Trophoblast cell (in vitro differentiated cells and primary cell): ENCODE measurements around the gene CDKAL1.

Experiments used
- DNase-seq, 2 donors: peaks; one replicate each; pipeline ENCODE4 v3.0.0-alpha.2; 2016
- H2AFZ ChIP-seq: 2 replicates; pipeline ENCODE4 v1.6.1; 2013; ENCODE audit warnings: low read length, moderate library complexity, mild to moderate bottlenecking; ENCODE audit not compliant: insufficient read depth, poor library complexity
- H2AK5ac ChIP-seq: 2 replicates; pipeline ENCODE4 v1.6.1; 2013; ENCODE audit warnings: mild to moderate bottlenecking, low read length
- H2BK120ac ChIP-seq: 2 replicates; pipeline ENCODE4 v1.6.1; 2013; ENCODE audit warnings: low read length, mild to moderate bottlenecking, moderate library complexity; ENCODE audit not compliant: insufficient read depth, poor library complexity
- H2BK12ac ChIP-seq: 2 replicates; pipeline ENCODE4 v1.6.1; 2013; ENCODE audit warnings: mild to moderate bottlenecking, low read length, moderate library complexity
- H2BK5ac ChIP-seq: 2 replicates; pipeline ENCODE4 v1.6.1; 2013; ENCODE audit warnings: low read length, low read depth, moderate library complexity, mild to moderate bottlenecking; ENCODE audit not compliant: poor library complexity
- H3K14ac ChIP-seq: 2 replicates; pipeline ENCODE4 v1.6.1; 2013; ENCODE audit warnings: mild to moderate bottlenecking, low read length
- H3K18ac ChIP-seq: 2 replicates; pipeline ENCODE4 v1.6.1; 2013; ENCODE audit warnings: mild to moderate bottlenecking, low read length
- H3K23ac ChIP-seq: 2 replicates; pipeline ENCODE4 v1.6.1; 2013; ENCODE audit warnings: low read length
- H3K27ac ChIP-seq: 2 replicates; pipeline ENCODE4 v1.5.1; 2013; ENCODE audit warnings: low read depth, mild to moderate bottlenecking, inconsistent platforms, low read length, moderate library complexity
- H3K27me3 ChIP-seq: 2 replicates; pipeline ENCODE4 v1.6.1; 2013; ENCODE audit warnings: inconsistent platforms, mild to moderate bottlenecking, low read length, moderate library complexity; ENCODE audit not compliant: insufficient read depth
- H3K36me3 ChIP-seq, 2 experiments: 1 replicate in 1 of 2; 2 replicates in 1 of 2; pipeline ENCODE4 v1.6.1; 2013; ENCODE audit warnings: low read length in 2 of 2, mild to moderate bottlenecking in 2 of 2, moderate library complexity in 1 of 2; ENCODE audit not compliant: insufficient read depth in 2 of 2, control insufficient read depth in 1 of 2
- H3K4ac ChIP-seq: 2 replicates; pipeline ENCODE4 v1.6.1; 2013; ENCODE audit warnings: low read depth, mild to moderate bottlenecking, low read length, moderate library complexity
- H3K4me1 ChIP-seq, 2 experiments: 1 replicate in 1 of 2; 2 replicates in 1 of 2; pipeline ENCODE4 v1.6.1; 2013; ENCODE audit warnings: low read length in 2 of 2, mild to moderate bottlenecking in 2 of 2, moderate library complexity in 1 of 2; ENCODE audit not compliant: insufficient read depth in 2 of 2, control insufficient read depth in 1 of 2
- H3K4me2 ChIP-seq: 2 replicates; pipeline ENCODE4 v1.6.1; 2013; ENCODE audit warnings: inconsistent platforms, mild to moderate bottlenecking, low read length, moderate library complexity
- H3K4me3 ChIP-seq: 2 replicates; pipeline ENCODE4 v1.5.1; 2013; ENCODE audit warnings: mild to moderate bottlenecking, low read depth, low read length, inconsistent platforms
- H3K79me1 ChIP-seq: one replicate; pipeline ENCODE4 v1.6.1; 2013; ENCODE audit warnings: low read length
- H3K79me2 ChIP-seq: 2 replicates; pipeline ENCODE4 v1.6.1; 2013; ENCODE audit warnings: low read length, mild to moderate bottlenecking; ENCODE audit not compliant: control insufficient read depth, insufficient read depth, poor library complexity
- H3K9ac ChIP-seq: 2 replicates; pipeline ENCODE4 v1.6.1; 2013; ENCODE audit warnings: mild to moderate bottlenecking, low read length
- H3K9me3 ChIP-seq: 2 replicates; pipeline ENCODE4 v1.6.1; 2013; ENCODE audit warnings: low read depth, mild to moderate bottlenecking, control low read depth, inconsistent platforms, low read length; ENCODE audit not compliant: insufficient read depth
- H4K12ac ChIP-seq: 2 replicates; pipeline ENCODE4 v1.6.1; 2013; ENCODE audit warnings: low read depth, mild to moderate bottlenecking, low read length, moderate library complexity
- H4K8ac ChIP-seq: 2 replicates; pipeline ENCODE4 v1.6.1; 2013; ENCODE audit warnings: low read depth, mild to moderate bottlenecking, low read length, moderate library complexity
- H4K91ac ChIP-seq: one replicate; pipeline ENCODE4 v1.6.1; 2013; ENCODE audit warnings: low read depth, mild to moderate bottlenecking, low read length, moderate library complexity
- WGBS: extraction: QIAGEN DNeasy Blood & Tissue Kit; methylation state at CpG from one replicate; pipeline ENCODE4 v1.1.7; 2013; ENCODE audit warnings: missing lambda C conversion rate; ENCODE audit not compliant: insufficient read length, insufficient coverage; ENCODE audit errors: extremely low coverage; 5-methylcytosine and 5-hydroxymethylcytosine counted together

Gene CDKAL1

GRCh38 chr6:21201187-21201586 is 666.9 kb downstream of the CDKAL1 start:
- no peak overlapping the region for H4K8ac ChIP-seq
- H3K4me2 ChIP-seq = no peak overlapping the region
- H3K9ac ChIP-seq = no peak overlapping the region
- H3K4me1 ChIP-seq = peaks cover 5 to 9% of the 10 kb centered on the region in 2 experiments
- no peak overlapping the region for H3K4me3 ChIP-seq
- no CpG with 5 or more reads among the region's 4 CpGs for WGBS
- no peak overlapping the region for H3K18ac ChIP-seq
- H3K36me3 ChIP-seq = no peaks in the 10 kb centered on the region
- no peak overlapping the region for H4K91ac ChIP-seq
- H3K9me3 ChIP-seq = no peaks in the 10 kb centered on the region
- H3K27ac ChIP-seq = no peak overlapping the region
- no peak for DNase-seq
- no peak overlapping the region for H2BK5ac ChIP-seq
- H4K12ac ChIP-seq = no peak overlapping the region
- H3K14ac ChIP-seq = no peak overlapping the region
- H3K79me1 ChIP-seq = no peaks in the 10 kb centered on the region
- H2AK5ac ChIP-seq = no peak overlapping the region
- no peak overlapping the region for H2BK120ac ChIP-seq
- H3K27me3 ChIP-seq = no peaks in the 10 kb centered on the region
- no peak overlapping the region for H3K4ac ChIP-seq
- H2AFZ ChIP-seq = no peak overlapping the region
- no peak overlapping the region for H2BK12ac ChIP-seq
- no peak overlapping the region for H3K23ac ChIP-seq
- H3K79me2 ChIP-seq = no peaks in the 10 kb centered on the region

GRCh38 chr6:21201637-21202350 is 667.5 kb downstream of the CDKAL1 start:
- H3K4ac ChIP-seq = no peak overlapping the region
- H3K4me3 ChIP-seq = no peak overlapping the region
- H2BK120ac ChIP-seq = no peak overlapping the region
- peaks cover 5 to 9% of the 10 kb centered on the region in 2 experiments for H3K4me1 ChIP-seq
- no peak overlapping the region for H3K4me2 ChIP-seq
- H4K8ac ChIP-seq = no peak overlapping the region
- no peaks in the 10 kb centered on the region for H3K27me3 ChIP-seq
- WGBS = no CpG with 5 or more reads among the region's 10 CpGs
- no peak for DNase-seq
- H3K79me2 ChIP-seq = no peaks in the 10 kb centered on the region
- H2AFZ ChIP-seq = no peak overlapping the region
- H3K14ac ChIP-seq = no peak overlapping the region
- no peak overlapping the region for H3K18ac ChIP-seq
- H3K79me1 ChIP-seq = no peaks in the 10 kb centered on the region
- no peak overlapping the region for H3K9ac ChIP-seq
- H2BK5ac ChIP-seq = no peak overlapping the region
- no peak overlapping the region for H4K12ac ChIP-seq
- no peak overlapping the region for H3K23ac ChIP-seq
- no peak overlapping the region for H3K27ac ChIP-seq
- H2AK5ac ChIP-seq = no peak overlapping the region
- H3K36me3 ChIP-seq = no peaks in the 10 kb centered on the region
- H3K9me3 ChIP-seq = no peaks in the 10 kb centered on the region
- H4K91ac ChIP-seq = no peak overlapping the region
- no peak overlapping the region for H2BK12ac ChIP-seq

GRCh38 chr6:21202521-21202920 is 668.3 kb downstream of the CDKAL1 start:
- H3K27ac ChIP-seq = no peak overlapping the region
- DNase-seq = no peak
- H3K18ac ChIP-seq = no peak overlapping the region
- no peak overlapping the region for H2AK5ac ChIP-seq
- no peak overlapping the region for H4K8ac ChIP-seq
- H4K91ac ChIP-seq = no peak overlapping the region
- H3K79me2 ChIP-seq = no peaks in the 10 kb centered on the region
- H2BK5ac ChIP-seq = no peak overlapping the region
- H3K4me3 ChIP-seq = no peak overlapping the region
- H2BK120ac ChIP-seq = no peak overlapping the region
- WGBS = no CpG with 5 or more reads among the region's 3 CpGs
- H3K4ac ChIP-seq = no peak overlapping the region
- H3K79me1 ChIP-seq = no peaks in the 10 kb centered on the region
- no peak overlapping the region for H4K12ac ChIP-seq
- no peaks in the 10 kb centered on the region for H3K27me3 ChIP-seq
- no peak overlapping the region for H2AFZ ChIP-seq
- H3K9ac ChIP-seq = no peak overlapping the region
- H3K4me2 ChIP-seq = no peak overlapping the region
- peaks cover 5 to 9% of the 10 kb centered on the region in 2 experiments for H3K4me1 ChIP-seq
- no peak overlapping the region for H2BK12ac ChIP-seq
- H3K14ac ChIP-seq = no peak overlapping the region
- H3K36me3 ChIP-seq = no peaks in the 10 kb centered on the region
- H3K23ac ChIP-seq = no peak overlapping the region
- H3K9me3 ChIP-seq = no peaks in the 10 kb centered on the region

GRCh38 chr6:21204951-21205350 is 670.7 kb downstream of the CDKAL1 start:
- Histone ChIP-seq H3K4ac (no peak overlapping the region), H3K9ac (no peak overlapping the region), H3K23ac (no peak overlapping the region), H3K9me3 (no peaks in the 10 kb centered on the region), H3K79me2 (no peaks in the 10 kb centered on the region), H3K79me1 (no peaks in the 10 kb centered on the region), H3K27ac (no peak overlapping the region), H3K14ac (no peak overlapping the region), H2BK120ac (no peak overlapping the region), H4K91ac (no peak overlapping the region), H2BK5ac (no peak overlapping the region), H3K4me3 (no peak overlapping the region), H3K36me3 (no peaks in the 10 kb centered on the region), H4K12ac (no peak overlapping the region), H2BK12ac (no peak overlapping the region), H2AK5ac (no peak overlapping the region), H3K4me2 (no peak overlapping the region), H3K4me1 (peaks cover 2 to 5% of the 10 kb centered on the region in 2 experiments), H2AFZ (no peak overlapping the region), H4K8ac (no peak overlapping the region), H3K18ac (no peak overlapping the region), H3K27me3 (no peaks in the 10 kb centered on the region)
- no peak for DNase-seq
- WGBS = no CpG with 5 or more reads among the region's 3 CpGs
